GM18867 (cell line): Measurements from ENCODE around the gene ASGR1.

Source experiments
- ATAC-seq: cut with Tn5 transposase; IDR thresholded peaks from one replicate; pipeline ENCODE4 v1.9.1; 2021; ENCODE audit warnings: mild to moderate bottlenecking, moderate library complexity; ENCODE audit not compliant: unreplicated experiment

The ASGR1 gene

GRCh38 chr17:7124923-7125322 lies 54.2 kb downstream of the ASGR1 start:
- ATAC-seq: no peak

- ATAC-seq: no peak
Measured at GRCh38 chr17:7123844-7124243, 55.3 kb downstream of the ASGR1 start.
